NCI-H1048 (cell line): ENCODE results near the gene ITPK1.

ENCODE experiments used
- DNase-seq: peaks from one replicate; lab custom pipeline; 2025; lab: John Stamatoyannopoulos, UW

ITPK1 gene

DNA sequence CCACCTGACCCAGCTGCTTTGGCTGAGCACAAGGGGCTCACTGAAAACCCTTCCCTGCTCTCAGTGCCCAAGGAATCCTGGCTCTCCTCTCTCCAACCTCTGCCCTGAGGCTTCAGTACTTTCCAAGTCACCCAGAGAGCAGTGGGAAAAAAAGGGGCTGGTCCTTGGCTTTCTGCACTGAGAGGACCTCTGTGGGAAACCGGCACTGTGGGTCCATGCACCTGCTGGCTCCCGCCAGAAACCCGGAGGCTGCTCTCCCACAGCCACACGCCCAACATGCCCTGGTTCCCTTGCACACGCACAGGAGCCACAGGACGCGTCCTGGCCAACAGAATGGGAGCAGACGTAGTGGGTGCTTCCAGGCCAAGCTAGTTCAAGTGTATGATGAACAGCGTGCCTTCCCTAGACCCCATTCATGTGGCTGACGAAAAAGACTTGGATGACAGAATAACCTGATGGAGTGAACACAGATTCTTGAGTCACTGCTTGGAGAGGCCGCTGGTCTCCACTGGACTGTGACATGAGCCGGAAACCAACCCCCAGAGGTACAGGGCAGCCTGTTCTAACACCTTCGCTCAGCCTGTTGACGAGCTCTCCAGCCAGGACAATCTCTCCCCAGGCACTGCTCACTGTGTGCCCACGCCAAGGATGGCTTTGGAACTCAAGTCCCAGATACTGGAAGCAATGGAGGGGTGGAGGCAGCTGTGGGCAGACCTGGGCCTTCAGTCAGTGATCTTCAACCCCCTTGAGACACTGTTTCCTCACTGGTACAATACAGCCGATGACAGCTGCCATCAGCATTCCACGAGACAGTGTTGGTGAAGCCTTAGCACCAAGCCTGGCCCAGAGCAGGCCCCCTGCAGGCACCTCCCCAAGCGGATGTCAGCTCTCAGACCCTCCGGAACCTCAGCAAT lies 87.7 kb downstream of the ITPK1 start:
- DNase-seq = no peak

DNA sequence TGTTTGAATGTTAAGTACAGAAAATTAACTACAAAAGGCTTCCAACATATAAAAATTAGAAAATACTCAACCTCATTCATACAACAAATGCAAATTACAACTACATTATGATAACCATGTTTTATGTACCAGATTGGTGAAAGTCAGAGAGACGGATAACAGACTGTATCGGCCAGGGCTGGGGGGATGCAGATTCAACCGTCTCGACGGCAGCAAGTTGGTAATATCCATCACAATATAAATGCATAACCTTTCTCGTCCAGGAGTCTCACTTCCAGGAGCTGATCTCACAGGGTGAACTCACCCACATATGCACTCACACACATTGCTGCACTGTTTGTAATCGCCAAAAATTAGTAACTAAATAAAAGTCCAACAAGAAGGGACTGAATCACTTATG lies 89.4 kb downstream of the ITPK1 start:
- DNase-seq = no peak

DNA sequence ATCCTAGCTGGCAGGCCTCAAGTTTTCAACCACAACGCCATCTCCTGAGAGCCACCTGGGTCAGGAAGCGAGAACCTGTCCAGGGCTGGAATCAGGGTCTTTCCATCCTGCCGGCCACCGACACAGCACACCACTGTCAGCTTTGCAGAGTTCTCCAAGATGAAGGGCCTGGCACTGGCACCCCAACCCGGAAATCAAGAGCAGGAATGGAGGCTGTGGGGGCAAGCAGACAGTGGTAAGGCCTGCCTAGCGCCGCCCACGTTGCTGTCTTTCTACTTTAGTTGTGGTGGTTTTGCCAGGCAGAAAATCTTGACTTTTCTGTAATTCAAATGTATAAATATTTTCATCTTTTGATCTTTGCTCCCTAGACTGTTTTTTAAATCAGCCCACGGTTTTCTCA lies 90.7 kb downstream of the ITPK1 start:
- DNase-seq = no peak

DNA sequence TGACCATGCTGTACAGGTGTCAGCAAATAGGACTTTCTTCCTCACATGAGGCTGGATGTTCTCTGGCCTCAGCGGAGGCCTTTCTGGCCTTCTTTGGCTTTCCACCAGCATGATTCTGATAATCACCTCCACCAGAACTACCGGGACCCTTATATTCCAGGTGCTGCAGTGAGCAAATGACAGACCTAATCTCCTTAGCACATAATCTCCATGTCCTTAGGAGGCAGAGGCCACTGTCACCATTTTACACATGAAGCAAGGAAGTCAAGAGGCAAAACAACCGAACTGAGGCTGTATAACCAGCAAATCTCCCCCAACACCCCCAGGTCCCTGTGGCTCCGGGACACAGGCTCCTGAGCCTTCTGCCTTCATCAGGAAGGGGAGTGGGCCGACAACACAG lies 91.2 kb downstream of the ITPK1 start:
- DNase-seq = no peak

DNA sequence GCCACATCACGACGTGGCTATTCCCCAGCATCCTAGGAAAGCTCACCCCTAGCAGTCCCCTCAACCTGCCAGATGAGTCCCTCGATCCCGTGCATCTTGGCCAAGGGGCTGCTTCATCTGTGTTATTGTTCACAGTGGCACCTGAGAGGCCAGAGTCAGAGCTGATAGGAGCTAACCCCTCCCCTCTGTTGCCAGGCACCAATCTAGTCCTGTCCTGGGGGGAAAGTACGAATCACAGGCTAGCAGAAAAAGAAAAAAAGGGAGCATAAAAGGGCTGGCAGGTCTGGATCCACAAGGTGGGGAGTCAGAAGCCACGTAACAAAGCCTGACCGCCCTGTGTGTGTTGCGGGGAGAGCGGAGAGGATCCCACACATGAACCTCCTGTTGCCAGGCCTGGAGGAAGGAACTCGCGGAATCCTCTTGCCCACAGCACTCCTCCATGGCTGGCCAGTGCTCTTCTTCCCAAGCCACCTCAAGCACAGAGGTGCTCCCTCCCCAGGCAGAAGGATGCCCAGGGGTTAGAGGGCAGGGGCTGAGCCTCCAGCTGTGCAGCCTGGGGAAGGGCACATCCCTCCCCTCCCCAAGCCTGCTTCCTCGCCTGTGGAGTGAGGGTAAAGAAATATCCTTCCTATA lies 91.8 kb downstream of the ITPK1 start:
- no peak for DNase-seq

DNA sequence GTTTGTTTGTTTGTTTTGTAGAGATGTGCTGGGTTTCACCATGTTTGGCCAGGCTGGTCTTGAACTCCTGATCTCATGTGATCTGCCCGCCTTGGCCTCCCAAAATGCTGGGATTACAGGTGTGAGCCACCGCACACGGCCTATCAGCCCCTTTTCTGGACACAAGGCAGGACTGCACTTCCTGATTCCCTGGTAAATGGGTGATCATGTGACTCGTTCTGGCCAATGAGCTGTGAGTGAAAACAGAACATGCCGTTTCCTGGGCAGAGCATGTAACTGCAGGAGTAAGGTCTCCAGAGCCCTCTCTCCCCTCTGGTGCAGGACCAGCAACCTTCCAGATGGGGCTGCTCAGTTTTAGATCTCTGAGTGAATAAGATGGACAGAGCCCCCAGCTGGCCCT lies 92.7 kb downstream of the ITPK1 start:
- no peak for DNase-seq

DNA sequence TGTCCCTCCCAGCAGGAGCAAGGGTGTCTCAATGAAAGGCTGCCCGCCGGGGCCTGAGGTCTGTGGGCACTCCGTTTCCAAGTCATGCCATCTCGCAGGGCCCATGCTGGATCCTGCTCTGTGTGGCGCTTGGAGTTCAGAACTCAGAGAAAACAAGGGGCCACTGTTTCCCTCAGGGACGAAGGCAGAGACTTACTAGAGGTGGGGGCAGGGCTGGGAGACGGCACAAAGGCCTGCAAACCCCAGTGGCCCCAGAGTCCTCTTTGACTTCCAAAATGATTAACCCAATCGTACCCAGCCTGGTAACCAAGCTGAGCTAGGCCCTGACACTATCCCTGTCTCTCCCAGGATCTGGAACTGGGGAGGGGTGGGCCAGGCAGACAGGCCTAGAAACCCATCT lies 95.8 kb downstream of the ITPK1 start:
- DNase-seq = no peak

DNA sequence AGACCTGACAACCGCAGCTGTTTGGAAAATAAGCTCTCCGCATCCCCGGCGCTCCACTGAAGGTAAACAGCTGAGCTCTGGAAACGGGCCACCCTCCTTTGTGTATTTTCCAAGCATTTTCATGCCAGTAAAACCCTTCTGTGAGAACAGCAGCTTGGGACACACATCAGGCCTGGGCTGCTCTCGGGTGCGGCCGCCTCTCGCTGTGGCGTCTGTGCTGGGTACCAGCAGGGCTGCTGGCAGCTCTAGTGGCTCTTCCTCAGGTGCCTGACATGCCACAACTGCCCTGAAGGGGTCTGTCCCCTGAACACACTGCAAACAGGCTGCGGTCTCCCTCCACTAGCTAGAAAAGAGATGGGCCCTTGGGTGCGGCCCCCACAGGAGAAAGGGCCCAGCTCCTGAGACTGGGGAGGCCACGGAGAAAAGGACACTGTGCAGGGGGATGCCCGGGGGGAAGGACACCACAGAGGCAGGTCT lies 96.3 kb downstream of the ITPK1 start:
- DNase-seq = no peak

DNA sequence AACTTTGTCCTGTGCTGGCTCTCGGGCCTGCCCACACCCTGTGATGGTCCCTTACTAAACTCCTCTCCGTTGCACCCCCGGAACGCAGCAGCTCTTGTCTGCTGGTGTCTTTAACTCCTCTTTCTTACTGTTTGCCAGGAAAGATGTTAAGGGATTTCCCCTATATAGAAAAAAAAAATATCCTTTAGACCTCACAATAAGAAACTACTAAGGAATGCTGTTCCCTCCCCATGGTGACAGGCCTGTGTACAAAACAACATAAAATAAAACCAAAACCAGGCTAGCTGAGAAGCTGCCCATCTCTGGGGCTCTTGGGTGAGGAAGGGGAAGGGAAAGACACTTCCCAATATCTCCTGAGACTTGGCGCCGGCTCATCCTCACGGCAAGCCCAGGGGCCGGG lies 97.4 kb downstream of the ITPK1 start:
- DNase-seq = no peak

DNA sequence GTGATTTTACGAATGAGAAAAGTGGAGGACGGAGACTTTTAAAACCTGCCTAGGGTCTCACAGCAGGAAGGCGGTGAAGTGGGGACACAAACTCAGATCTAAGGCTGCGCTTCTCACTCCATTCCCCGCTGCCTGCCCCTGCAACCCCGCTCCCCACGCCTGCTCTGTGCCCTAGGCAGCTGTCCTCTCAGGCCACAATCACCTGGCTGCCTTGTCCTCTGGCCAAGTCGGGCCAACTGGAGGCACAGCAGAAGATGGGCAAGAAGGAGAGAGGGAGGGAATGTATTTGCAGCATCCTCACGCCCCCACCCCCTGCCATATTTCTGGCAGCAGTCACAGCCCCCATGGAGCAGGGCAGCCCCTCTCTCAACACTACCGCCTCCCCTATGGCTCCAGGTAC lies 97.8 kb downstream of the ITPK1 start:
- no peak for DNase-seq

DNA sequence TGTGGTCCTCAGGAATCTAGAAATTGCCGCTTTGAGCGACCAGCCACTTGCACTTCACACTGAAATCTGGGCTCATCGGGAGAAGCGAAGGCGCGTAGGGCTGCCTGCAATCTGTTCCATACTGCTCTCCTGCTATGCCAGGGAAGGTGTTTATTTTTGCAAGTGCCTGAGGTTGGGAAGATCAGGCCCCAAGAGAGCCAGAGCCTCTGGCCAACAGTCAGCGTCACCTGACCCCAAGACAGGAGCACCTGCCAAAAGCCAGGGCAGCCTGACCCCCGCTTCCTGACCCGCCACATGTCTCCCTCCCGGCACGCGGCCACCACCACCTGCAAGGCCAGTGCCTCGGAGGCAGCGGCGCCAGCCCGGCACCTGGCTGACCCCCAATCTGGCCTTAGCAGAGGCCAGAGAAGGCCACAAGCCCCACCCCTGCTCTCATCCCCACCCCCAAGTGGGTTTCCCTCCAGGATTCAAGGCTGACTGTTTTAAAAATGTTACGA lies 98.4 kb downstream of the ITPK1 start:
- DNase-seq = no peak

DNA sequence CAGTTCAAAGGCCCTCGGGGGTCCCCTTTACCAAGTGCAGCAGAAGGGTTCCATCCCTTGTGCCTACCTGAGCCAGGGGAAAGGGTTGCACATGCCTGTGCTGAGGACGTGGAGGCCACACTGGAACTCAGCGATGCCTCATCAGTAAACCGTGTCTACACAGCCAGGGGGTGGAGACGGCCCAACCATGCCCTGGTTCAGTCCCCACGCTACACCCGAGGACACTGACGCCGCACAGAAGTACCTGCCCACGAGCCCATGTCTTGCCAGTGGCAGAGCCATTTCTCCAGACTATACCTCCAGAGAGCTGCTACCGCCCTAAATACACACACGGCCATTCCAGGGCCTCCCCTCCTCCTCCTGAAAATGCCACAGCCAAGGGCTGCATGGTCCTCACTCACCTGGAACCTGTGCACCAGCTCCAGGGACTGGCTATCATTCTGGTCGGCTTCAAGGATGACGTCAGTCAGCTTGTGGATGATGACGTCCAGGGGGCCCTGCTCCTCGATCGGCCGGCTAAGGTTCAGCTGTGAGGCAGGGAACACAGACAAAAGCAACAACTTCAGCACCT lies 99.4 kb downstream of the ITPK1 start:
- DNase-seq = no peak

DNA sequence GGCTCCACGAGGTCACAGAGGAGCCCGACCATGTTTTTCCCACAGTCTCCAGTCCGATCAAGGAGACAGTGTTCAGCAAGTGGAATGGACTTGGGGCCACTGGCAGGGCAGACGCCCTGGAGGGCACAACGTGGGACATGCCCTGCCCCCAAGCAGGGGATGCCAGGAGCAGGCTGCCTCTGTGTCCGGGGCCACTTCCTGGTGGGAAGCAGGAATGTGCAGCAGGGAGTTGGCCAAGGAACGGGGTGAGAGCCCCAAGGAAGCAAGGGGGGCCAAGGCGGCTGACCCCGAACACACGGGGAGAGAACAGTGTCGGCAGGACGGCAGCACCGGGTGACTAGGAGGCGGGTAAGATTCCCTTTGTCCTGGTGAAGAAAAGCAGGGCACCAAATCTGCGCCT lies 100.2 kb downstream of the ITPK1 start:
- no peak for DNase-seq

DNA sequence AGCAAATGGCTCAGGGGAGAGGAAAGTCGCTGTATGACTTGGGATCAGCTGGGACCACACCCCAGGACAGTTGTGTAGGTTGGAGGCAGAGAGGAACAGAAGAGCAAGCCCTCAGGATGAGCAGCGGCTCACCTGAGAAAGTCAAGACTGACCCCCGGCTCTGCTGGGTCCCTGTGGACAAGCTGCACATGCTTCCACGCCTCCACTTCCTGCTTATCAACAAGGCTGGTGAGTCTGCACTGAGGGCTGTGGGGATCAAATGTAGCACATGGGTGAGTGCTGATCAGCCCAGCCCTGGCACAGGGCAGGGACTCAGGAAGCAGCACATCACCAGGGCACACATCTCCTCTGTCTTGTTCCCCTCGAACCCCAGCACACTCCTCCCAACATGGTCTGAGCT lies 100.7 kb downstream of the ITPK1 start:
- DNase-seq = no peak

DNA sequence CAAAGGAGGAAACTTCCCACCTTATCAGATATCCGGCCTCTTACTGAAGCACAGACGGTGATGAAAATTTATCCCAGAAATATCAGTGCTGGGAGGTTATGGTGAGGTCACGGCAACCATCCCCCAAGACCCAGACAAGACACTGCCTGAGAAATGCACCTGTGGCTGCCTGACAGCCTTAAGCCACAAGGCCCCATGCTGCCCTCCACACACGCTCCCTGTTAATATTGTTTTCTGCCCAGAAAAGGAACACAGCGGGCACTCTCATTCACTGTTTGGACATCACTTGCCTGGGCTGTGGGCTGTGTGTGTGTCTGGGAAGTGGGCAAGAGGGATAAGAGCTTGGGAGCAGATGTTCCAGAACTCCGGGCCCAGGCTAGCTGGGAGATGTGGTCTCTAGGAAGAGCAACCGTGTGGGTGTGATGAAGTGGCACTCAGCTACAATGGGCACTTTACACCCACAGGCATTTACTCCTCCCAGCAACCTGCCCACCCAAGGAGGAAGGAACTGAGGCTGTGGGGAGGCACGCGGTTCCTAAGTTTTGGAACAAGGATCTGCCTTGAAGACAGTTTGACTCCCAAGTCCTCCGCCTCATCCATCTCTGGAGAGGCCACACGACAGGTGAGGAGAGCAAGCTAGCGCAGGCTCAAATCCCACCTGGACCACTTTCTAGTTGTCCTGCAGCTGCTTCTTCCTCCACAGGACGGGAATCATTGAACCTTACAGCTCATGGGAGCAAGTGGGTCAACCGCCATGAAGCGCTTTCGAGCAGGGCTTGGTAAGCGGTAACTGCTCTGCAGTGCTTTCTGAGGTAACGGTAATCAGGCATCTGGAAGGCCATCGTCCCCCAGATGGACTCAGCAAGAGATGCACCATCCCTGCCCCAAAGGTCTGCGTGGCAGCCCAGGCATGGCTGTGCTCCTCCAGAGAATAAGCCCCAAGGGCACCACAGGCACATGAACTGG lies 101.4 kb downstream of the ITPK1 start:
- no peak for DNase-seq

DNA sequence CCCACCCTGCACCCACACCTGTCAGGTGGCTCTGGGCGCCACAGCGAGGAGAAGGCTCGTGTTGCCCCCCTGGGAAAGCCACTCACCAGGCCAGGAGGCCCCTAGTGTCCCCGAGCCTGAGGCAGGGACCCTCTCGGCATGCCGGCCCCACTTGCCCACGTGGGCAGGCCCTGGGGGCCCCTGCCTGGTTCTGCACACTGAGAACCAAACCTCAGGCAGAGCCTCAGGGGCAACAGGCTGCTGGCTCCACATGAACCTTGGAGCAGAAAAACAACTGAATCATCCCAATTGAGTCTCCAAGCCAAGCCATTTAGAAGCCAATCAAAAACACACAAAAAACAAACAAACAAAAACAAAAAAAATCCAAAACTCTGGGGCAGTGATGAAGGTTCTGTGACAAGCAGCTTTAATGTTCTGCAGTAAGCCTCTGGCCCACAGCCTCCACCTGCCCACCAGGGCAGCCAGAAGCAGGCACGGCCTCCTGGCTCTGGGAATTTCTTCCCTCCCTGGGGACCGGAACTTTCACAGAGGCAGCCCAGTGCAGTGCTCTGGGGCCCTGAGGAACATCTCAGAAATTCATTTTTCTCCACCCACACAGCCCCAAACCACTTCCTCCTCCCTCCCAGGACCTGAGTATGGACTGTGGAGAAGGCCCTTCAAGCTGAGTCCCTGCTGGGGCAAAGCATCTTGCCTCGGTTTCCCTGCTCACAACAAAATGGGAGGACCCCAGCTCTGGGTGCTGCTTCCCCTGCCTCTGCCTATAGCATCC lies 102.6 kb downstream of the ITPK1 start:
- DNase-seq = no peak

DNA sequence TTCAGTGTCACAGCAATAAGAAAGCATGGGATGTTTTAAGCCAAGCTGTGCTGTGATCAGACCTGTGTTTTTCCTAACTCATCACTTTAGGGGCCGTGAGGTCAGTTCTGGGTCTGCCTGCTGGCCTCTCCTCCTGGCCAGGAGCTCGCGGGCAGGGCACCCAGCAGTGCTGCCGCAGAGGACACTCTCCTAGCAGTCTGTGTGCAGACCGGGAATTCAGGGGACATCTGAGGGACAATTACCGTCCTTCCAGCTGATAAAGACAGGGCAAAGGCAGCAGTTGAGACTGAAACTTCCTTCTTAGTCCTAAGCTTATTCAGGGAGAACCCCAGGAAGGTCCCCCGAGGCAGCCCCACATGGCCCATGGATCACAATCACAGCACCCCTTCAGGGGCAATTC lies 103.2 kb downstream of the ITPK1 start:
- no peak for DNase-seq

DNA sequence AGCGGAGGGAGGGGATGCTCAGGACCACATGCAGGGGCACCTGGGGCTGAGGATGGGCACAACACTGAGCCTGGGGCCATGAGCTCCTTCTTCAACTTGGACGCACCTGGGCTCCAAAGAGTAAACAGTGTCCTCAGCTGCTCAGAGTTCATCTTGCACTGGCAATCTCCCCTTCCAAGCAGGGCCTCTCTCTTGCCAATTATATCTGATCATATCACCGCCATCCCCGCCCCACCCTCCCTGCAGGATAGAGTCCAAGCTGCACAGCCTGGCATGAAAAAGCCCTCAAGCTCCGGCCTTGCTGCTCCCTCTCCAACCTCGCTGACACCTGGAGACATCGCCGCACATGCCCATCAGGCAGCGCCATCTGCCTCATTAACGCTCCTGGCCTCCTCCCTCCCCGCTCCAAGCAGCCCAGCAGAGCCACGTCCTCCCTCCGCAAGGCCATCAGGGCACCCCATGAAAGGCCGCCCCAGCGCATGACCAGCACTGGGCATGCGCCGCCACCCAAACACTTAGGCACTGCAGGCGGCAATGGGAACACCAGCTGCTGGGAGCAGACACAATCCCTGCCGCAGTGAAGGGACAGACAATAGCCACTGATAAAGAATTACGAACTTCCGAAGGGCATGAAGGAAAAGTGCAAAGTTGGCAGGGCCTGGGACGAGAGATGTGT lies 103.9 kb downstream of the ITPK1 start:
- no peak for DNase-seq

DNA sequence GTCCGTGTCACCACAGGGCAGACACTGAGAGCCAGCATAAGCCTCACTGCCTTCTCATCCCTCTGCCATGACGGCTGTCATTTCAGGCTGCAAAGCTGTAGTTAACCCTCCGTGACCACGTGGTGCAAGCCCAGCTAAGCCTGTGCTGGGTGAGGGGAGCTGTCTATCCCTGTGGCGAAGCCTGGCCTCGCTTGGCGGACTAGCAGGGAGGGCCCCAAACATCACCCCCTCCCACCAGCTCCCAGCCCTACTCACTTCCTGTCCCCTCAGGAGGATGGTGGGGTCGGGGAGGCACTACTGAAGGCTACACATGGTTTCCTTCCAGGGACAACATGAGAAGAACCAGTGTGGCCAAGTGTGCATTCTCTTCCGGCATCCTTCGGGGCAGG lies 104.6 kb downstream of the ITPK1 start:
- DNase-seq = no peak

DNA sequence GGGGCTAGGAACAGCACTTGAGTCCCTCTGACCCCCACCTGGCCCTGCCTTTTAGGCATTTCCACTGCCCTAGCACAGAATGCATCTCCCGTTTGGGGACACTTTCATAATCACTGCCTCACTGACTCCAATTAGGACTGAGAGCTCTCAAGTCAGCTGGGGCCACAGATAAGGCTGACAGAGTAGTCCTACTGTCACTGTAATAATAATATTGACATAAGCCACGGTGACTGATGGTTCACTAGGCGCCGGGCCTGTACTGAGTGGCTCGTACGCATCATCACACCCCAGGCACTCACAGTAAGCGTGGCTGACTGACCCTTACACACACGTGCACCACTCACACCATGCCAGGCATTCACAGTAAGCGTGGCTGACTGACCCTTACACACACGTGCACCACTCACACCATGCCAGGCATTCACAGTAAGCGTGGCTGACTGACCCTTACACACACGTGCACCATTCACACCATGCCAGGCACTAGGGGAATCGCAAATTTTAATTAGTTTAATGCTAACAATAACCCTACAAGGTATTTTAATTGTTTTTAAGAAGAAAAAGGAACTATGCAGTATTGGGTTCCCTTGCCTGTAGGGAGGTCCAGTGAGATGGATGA lies 105.1 kb downstream of the ITPK1 start:
- no peak for DNase-seq
